Cardiac muscle cell (in vitro differentiated cells and primary cell): Measurements from ENCODE around the gene AK5. TPM values are rescaled to one million over a fixed set of nuclear protein-coding genes. Genes with fewer than 3 reads are reported as not detected.
A peak's percentile ranks its signal among the peaks of the same experiment; 100 is the strongest.

ENCODE experiments used
- DNase-seq, 2 donors: peaks; one replicate each; pipeline versions ENCODE4 v3.0.0 to v3.0.0-alpha.2; 2010 to 2017; ENCODE audit warnings: low read depth in 1 of 2, low spot score in 1 of 2
- H3K27ac ChIP-seq: fragments of 200-600 bp; sonication (generic); 2 replicates; pipeline ENCODE4 v1.5.1; 2016
- H3K27me3 ChIP-seq: fragments of 200-600 bp; sonication (generic); 2 replicates; pipeline ENCODE4 v1.6.0; 2016; ENCODE audit warnings: control low read depth
- H3K36me3 ChIP-seq: fragments of 200-600 bp; sonication (generic); 2 replicates; pipeline ENCODE4 v1.5.1; 2016; ENCODE audit warnings: control low read depth
- H3K4me1 ChIP-seq: fragments of 200-600 bp; sonication (generic); 2 replicates; pipeline ENCODE4 v1.8.1; 2017; ENCODE audit warnings: low read depth, mild to moderate bottlenecking, mixed run types
- H3K4me3 ChIP-seq: fragments of 200-600 bp; sonication (generic); 2 replicates; pipeline ENCODE4 v1.5.1; 2016; ENCODE audit warnings: mild to moderate bottlenecking
- H3K9me3 ChIP-seq: fragments of 200-600 bp; sonication (generic); 2 replicates; pipeline ENCODE4 v1.5.1; 2017; ENCODE audit warnings: low read depth, mild to moderate bottlenecking, control low read depth
- polyA plus RNA-seq: library from polyadenylated mRNA; unstranded; fragments of >200 nt; fragmentation: Nextera tagmentation; extraction: Ambion mirVana; gene quantifications from 2 replicates; pipeline ENCODE4 v1.2.1, GENCODE V29; 2016
- total RNA-seq: library from RNA; depleted of rRNA; stranded (reverse); fragments of >200 nt; gene quantifications from 2 replicates; pipeline ENCODE4 v1.2.3, GENCODE V29; 2016
- TF ChIP-seq, protein P1 (sequence below): IDR thresholded peaks from 2 replicates; pipeline ENCODE4 v1.5.1; 2012; ENCODE audit warnings: low read depth, mild to moderate bottlenecking, low read length

The AK5 gene
- total and polyA plus RNA-seq, 2 experiments from 2014 or later: 0.69 to 0.97 TPM

DNA sequence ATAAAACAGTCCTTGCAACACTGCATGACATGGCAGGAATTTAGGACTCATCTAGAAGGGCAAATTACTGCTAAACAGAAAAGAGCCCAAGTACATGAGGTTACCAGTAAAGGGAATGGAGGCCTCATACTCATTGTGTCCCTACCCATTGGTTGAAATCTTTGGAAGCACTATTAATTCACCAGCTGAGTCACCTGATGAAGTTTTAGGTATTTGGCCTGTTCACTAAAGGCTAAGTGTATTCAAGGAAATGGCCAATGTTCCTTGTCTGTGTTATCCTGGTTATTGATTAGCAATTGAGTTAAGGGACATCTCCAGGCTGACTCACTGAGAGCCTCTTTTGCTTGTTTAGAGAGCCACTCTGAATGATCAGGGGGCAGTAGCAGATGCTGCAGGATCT lies 212.2 kb downstream of the AK5 start:
- no peak for DNase-seq
- H3K27ac ChIP-seq: no peak overlapping the region
- TF ChIP-seq, protein P1, sequence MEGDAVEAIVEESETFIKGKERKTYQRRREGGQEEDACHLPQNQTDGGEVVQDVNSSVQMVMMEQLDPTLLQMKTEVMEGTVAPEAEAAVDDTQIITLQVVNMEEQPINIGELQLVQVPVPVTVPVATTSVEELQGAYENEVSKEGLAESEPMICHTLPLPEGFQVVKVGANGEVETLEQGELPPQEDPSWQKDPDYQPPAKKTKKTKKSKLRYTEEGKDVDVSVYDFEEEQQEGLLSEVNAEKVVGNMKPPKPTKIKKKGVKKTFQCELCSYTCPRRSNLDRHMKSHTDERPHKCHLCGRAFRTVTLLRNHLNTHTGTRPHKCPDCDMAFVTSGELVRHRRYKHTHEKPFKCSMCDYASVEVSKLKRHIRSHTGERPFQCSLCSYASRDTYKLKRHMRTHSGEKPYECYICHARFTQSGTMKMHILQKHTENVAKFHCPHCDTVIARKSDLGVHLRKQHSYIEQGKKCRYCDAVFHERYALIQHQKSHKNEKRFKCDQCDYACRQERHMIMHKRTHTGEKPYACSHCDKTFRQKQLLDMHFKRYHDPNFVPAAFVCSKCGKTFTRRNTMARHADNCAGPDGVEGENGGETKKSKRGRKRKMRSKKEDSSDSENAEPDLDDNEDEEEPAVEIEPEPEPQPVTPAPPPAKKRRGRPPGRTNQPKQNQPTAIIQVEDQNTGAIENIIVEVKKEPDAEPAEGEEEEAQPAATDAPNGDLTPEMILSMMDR: no peak
- no peaks in the 10 kb centered on the region for H3K9me3 ChIP-seq
- no peaks in the 10 kb centered on the region for H3K27me3 ChIP-seq
- H3K36me3 ChIP-seq: no peaks in the 10 kb centered on the region
- no peaks in the 10 kb centered on the region for H3K4me1 ChIP-seq
- no peak overlapping the region for H3K4me3 ChIP-seq

DNA sequence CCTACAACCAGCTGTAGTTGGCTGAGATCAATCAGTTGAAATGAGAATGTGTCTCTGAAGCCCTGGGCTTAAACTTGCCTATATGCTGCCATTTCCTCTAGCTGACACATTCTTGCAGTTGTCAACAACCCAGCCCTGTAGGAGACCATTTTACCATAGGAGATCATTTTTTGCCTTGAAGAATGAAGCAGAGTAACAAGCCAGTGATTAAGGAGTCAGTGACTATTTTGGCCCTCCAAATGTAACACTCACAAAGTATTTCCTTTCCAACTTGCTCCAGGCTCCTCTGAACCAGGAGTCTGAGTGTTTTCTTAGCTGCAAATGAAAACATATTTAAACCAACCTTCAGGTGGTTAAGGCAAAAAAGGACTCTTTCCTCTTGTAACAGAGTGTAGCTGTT lies 217.1 kb downstream of the AK5 start:
- no peak overlapping the region for H3K4me3 ChIP-seq
- H3K4me1 ChIP-seq: no peaks in the 10 kb centered on the region
- no peaks in the 10 kb centered on the region for H3K36me3 ChIP-seq
- TF ChIP-seq, protein P1: no peak
- no peaks in the 10 kb centered on the region for H3K9me3 ChIP-seq
- no peak for DNase-seq
- H3K27me3 ChIP-seq: no peaks in the 10 kb centered on the region
- H3K27ac ChIP-seq: peak overlapping the region; percentile 35

DNA sequence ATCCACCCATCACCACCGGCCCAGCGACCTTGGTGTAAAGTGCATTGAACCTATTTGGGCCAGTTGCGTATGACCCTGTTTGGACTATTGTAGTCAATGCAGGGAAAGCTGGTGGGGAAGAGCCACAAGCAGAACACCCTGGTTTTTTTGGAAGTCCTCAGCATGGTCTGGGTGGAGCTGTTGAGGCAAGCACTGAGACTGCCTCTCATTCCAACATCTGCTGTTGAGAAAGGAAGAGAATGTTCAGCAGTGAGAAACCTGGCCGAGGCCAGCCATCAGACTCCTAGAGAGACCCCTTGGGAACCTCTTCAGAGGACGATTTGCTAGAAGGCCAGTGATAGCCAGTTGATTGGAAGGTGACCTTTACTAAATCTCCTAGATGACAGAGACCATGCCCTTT lies 217.6 kb downstream of the AK5 start:
- no peak overlapping the region for H3K27ac ChIP-seq
- no peaks in the 10 kb centered on the region for H3K36me3 ChIP-seq
- no peak for DNase-seq
- no peak overlapping the region for H3K4me3 ChIP-seq
- TF ChIP-seq, protein P1: no peak
- no peaks in the 10 kb centered on the region for H3K9me3 ChIP-seq
- H3K4me1 ChIP-seq: no peaks in the 10 kb centered on the region
- H3K27me3 ChIP-seq: no peaks in the 10 kb centered on the region

DNA sequence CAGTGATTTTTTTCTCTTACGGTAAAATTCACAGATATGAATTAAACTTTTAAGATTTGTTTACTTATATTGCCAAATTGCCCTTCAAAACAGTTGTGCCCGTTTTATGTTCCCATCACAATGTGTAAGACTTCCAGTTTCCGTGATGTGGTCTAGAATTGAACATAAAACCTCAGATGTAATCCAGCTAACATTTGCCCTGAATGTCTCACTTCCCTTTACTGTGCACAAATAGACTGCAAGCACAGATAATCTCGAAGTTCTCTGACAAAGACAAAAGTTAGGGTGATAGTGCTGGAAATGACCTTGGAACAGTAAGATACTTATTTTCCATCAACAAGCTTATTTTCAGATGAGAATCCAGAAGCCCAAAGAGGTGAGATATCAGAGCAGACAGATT lies 223.2 kb downstream of the AK5 start:
- DNase-seq: peak in 1 of 2 donors; percentile 74

DNA sequence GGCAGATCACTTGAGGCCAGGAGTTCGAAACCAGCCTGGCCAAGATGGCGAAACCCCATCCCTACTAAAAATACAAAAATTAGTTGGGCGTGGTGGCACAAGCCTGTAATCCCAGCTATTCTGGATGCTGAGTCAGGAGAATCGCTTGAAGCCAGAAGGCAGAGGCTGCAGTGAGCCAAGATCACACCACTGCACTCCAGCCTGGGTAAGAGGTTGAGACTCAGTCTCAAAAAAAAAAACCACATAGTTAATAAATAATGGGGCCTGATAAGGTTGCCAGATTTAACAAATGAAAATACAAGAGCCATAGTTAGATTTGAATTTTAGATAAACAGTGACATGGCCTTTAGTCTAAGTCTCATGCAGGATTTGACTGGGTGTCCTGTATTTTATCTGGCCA lies 225.0 kb downstream of the AK5 start:
- Histone ChIP-seq H3K27me3 (no peaks in the 10 kb centered on the region), H3K9me3 (no peaks in the 10 kb centered on the region), H3K4me3 (no peak overlapping the region), H3K36me3 (no peaks in the 10 kb centered on the region), H3K27ac (no peak overlapping the region), H3K4me1 (no peaks in the 10 kb centered on the region)
- DNase-seq: no peak
- TF ChIP-seq, protein P1: no peak

More for the DNA sequence above, 223.2 kb downstream of the AK5 start:
- TF ChIP-seq, protein P1: no peak
- Histone ChIP-seq H3K27me3 (no peaks in the 10 kb centered on the region), H3K4me1 (no peaks in the 10 kb centered on the region), H3K36me3 (no peaks in the 10 kb centered on the region), H3K4me3 (no peak overlapping the region), H3K9me3 (no peaks in the 10 kb centered on the region), H3K27ac (no peak overlapping the region)

DNA sequence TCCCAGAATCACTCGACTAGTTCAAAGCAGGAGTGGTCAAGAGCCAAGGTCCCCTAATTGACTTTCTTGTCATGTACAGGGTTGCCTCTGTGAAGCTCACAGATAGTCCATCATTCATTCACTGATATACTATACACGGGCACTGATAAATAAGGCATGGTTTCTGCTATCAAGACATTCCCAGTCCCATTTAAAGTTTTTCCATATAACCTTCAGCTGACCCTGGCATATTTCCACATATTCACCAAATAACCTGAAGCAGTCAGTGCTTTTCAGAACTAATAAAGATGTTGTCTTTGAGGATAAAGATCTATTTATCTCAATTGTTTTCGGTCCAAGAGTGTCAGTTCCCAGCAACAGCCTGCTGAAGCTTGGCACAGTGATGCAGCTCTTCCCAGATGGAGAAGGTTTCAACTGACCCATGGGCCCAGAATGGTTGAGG lies 227.3 kb downstream of the AK5 start:
- Histone ChIP-seq H3K27ac (no peak overlapping the region), H3K9me3 (no peaks in the 10 kb centered on the region), H3K36me3 (no peaks in the 10 kb centered on the region), H3K4me1 (no peaks in the 10 kb centered on the region), H3K4me3 (no peak overlapping the region), H3K27me3 (no peaks in the 10 kb centered on the region)
- peak in 1 of 2 donors; percentile 35 for DNase-seq
- TF ChIP-seq, protein P1: no peak
